HEK293T (cell line): ENCODE data around the gene EPS8L3.

Experiments
- BHLHE40 ChIP-seq: fragments of 450-650 bp; IDR thresholded peaks from 2 replicates; pipeline ENCODE4 v1.6.1; 2016; ENCODE audit warnings: mild to moderate bottlenecking, moderate library complexity, borderline replicate concordance
- ELF4 ChIP-seq: fragments of 450-650 bp; IDR thresholded peaks from 2 replicates; pipeline ENCODE4 v1.6.1; 2017; ENCODE audit warnings: antibody characterized with exemption
- FOXA1 ChIP-seq: fragments of 450-650 bp; IDR thresholded peaks from 2 replicates; pipeline ENCODE4 v1.6.1; 2016; ENCODE audit warnings: mild to moderate bottlenecking
- FOXK2 ChIP-seq: fragments of 450-650 bp; IDR thresholded peaks from 2 replicates; pipeline ENCODE4 v1.6.1; 2016; ENCODE audit warnings: mild to moderate bottlenecking
- HDGF ChIP-seq: fragments of 450-650 bp; IDR thresholded peaks from 2 replicates; pipeline ENCODE4 v1.6.1; 2017; ENCODE audit warnings: antibody characterized with exemption, borderline replicate concordance
- L3MBTL2 ChIP-seq: fragments of 450-650 bp; conservative IDR thresholded peaks from 2 replicates; pipeline ENCODE4 v1.6.1; 2016; ENCODE audit warnings: mild to moderate bottlenecking
- LEF1 ChIP-seq: fragments of 450-650 bp; IDR thresholded peaks from 2 replicates; pipeline ENCODE4 v1.6.1; 2017; ENCODE audit warnings: mild to moderate bottlenecking, borderline replicate concordance
- NFRKB ChIP-seq: fragments of 450-650 bp; IDR thresholded peaks from 2 replicates; pipeline ENCODE4 v1.6.1; 2016; ENCODE audit warnings: mild to moderate bottlenecking, moderate library complexity
- SP1 ChIP-seq: fragments of 450-650 bp; IDR thresholded peaks from 2 replicates; pipeline ENCODE4 v1.6.1; 2017
- SUZ12 ChIP-seq: fragments of 450-650 bp; IDR thresholded peaks from 2 replicates; pipeline ENCODE4 v1.6.1; 2016; ENCODE audit warnings: mild to moderate bottlenecking

- TF ChIP-seq NFRKB (no peak), FOXA1 (no peak), SP1 (no peak), SUZ12 (no peak), HDGF (no peak), FOXK2 (no peak), ELF4 (no peak), BHLHE40 (no peak), L3MBTL2 (no peak), LEF1 (no peak)
Observed at GRCh38 chr1:109808703-109809102, 45.0 kb upstream of the EPS8L3 start.
